Central memory CD8-positive, alpha-beta T cell (primary cell): ENCODE data around the gene GXYLT2.

Experiments
- ATAC-seq: fragments of 150-1000 bp; cut with Tn5 transposase; replicated peaks from 2 replicates; pipeline ENCODE4 v1.10.0; 2022; ENCODE audit warnings: mild to moderate bottlenecking, moderate FRiP score, moderate number of reproducible peaks; ENCODE audit not compliant: poor library complexity, severe bottlenecking; ENCODE audit errors: extremely low read depth
- DNase-seq, 2 donors: peaks; one replicate each; pipeline ENCODE4 v3.0.0; 2021; ENCODE audit warnings: low spot score in 2 of 2
- H3K27ac Mint-ChIP-seq: one replicate; pipeline ENCODE4 v1.8.0; 2022; ENCODE audit warnings: low read depth, mild to moderate bottlenecking, moderate library complexity, mixed read lengths
- H3K27me3 Mint-ChIP-seq: one replicate; pipeline ENCODE4 v1.8.0; 2022; ENCODE audit warnings: mixed read lengths
- H3K36me3 Mint-ChIP-seq: one replicate; pipeline ENCODE4 v1.8.0; 2022; ENCODE audit warnings: mild to moderate bottlenecking, moderate library complexity, mixed read lengths; ENCODE audit not compliant: insufficient read depth
- H3K4me1 Mint-ChIP-seq: one replicate; pipeline ENCODE4 v1.8.0; 2022; ENCODE audit warnings: mixed read lengths
- H3K4me3 Mint-ChIP-seq: one replicate; pipeline ENCODE4 v1.8.0; 2022; ENCODE audit warnings: mild to moderate bottlenecking, moderate library complexity, mixed read lengths
- H3K9me3 Mint-ChIP-seq: one replicate; pipeline ENCODE4 v1.8.0; 2022; ENCODE audit warnings: mixed read lengths

Gene GXYLT2

GRCh38 chr3:72953325-72953956 is 65.6 kb downstream of the GXYLT2 start:
- ATAC-seq (no peak), DNase-seq (no peak)
- Mint-ChIP-seq H3K9me3 (no peaks in the 10 kb centered on the region), H3K27ac (no peak overlapping the region), H3K27me3 (no peaks in the 10 kb centered on the region), H3K4me3 (no peak overlapping the region), H3K36me3 (no peaks in the 10 kb centered on the region), H3K4me1 (peaks cover 10% of the 10 kb centered on the region)

DNA sequence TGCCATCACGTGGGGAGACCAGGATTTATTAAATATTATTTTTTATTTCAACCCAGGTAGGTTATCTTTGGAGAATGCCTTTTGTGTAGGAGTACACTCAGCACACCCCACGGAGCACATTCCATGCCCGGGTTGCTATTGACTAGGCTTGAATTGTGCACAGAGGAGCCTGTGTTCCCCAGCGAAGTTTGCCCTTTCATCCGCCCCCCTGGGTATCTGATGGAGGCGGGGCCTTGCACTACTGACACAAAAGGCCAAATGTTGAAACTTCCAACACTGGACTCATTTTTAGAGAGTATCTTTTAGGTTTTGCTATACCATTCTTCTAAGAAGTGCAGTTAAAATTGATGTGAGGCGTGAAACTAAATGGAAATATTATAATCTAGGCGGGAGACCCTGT is 69.5 kb downstream of the GXYLT2 start:
- Mint-ChIP-seq H3K4me3 (no peak overlapping the region), H3K4me1 (no peaks in the 10 kb centered on the region), H3K27me3 (no peaks in the 10 kb centered on the region), H3K36me3 (no peaks in the 10 kb centered on the region), H3K9me3 (no peaks in the 10 kb centered on the region), H3K27ac (no peak overlapping the region)
- DNase-seq, result no peak
- ATAC-seq, result no peak

GRCh38 chr3:72959336-72959735 is 71.5 kb downstream of the GXYLT2 start:
- Mint-ChIP-seq H3K4me1 (no peaks in the 10 kb centered on the region), H3K9me3 (no peaks in the 10 kb centered on the region), H3K36me3 (no peaks in the 10 kb centered on the region), H3K27me3 (no peaks in the 10 kb centered on the region), H3K4me3 (no peak overlapping the region), H3K27ac (no peak overlapping the region)
- DNase-seq (no peak), ATAC-seq (no peak)

- Mint-ChIP-seq H3K36me3 (peaks cover 3% of the 10 kb centered on the region), H3K9me3 (no peaks in the 10 kb centered on the region), H3K27ac (no peak overlapping the region), H3K4me1 (peaks cover 13% of the 10 kb centered on the region), H3K4me3 (no peak overlapping the region), H3K27me3 (no peaks in the 10 kb centered on the region)
- no peak for DNase-seq
- no peak for ATAC-seq
These were observed 73.1 kb downstream of the GXYLT2 start for GRCh38 chr3:72960812-72961518.

GRCh38 chr3:72961752-72962151 is 73.9 kb downstream of the GXYLT2 start:
- ATAC-seq (no peak), DNase-seq (no peak)
- no peaks in the 10 kb centered on the region for H3K27me3 Mint-ChIP-seq
- peaks cover 15% of the 10 kb centered on the region for H3K4me1 Mint-ChIP-seq
- no peak overlapping the region for H3K27ac Mint-ChIP-seq
- no peak overlapping the region for H3K4me3 Mint-ChIP-seq
- H3K36me3 Mint-ChIP-seq, result peaks cover 5% of the 10 kb centered on the region
- H3K9me3 Mint-ChIP-seq, result no peaks in the 10 kb centered on the region

GRCh38 chr3:72962317-72962716 is 74.5 kb downstream of the GXYLT2 start:
- DNase-seq, result no peak
- no peak overlapping the region for H3K27ac Mint-ChIP-seq
- no peaks in the 10 kb centered on the region for H3K27me3 Mint-ChIP-seq
- no peak for ATAC-seq
- no peaks in the 10 kb centered on the region for H3K9me3 Mint-ChIP-seq
- no peak overlapping the region for H3K4me3 Mint-ChIP-seq
- H3K4me1 Mint-ChIP-seq, result peaks cover 15% of the 10 kb centered on the region
- peaks cover 5% of the 10 kb centered on the region for H3K36me3 Mint-ChIP-seq

DNA sequence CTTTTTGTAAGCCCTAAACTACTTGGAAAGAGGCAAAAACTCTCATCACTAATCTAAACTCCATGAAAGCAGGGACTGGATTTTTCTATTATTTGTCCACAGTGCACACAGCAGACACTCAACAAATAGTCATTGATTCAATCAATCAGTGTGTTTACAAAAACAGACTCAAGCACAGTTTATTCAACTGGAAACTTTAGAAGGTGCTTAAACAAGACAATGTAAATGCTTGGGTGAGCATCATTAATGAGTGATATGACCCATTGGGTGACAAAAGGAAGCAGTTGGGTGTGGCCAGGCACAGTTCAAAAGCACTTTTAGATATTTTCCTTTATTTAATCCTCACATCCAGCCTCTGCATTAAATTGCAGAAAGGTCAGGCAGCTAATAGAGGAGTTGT is 76.8 kb downstream of the GXYLT2 start:
- no peaks in the 10 kb centered on the region for H3K27me3 Mint-ChIP-seq
- H3K4me1 Mint-ChIP-seq, result peaks cover 15% of the 10 kb centered on the region
- H3K4me3 Mint-ChIP-seq, result no peak overlapping the region

DNA sequence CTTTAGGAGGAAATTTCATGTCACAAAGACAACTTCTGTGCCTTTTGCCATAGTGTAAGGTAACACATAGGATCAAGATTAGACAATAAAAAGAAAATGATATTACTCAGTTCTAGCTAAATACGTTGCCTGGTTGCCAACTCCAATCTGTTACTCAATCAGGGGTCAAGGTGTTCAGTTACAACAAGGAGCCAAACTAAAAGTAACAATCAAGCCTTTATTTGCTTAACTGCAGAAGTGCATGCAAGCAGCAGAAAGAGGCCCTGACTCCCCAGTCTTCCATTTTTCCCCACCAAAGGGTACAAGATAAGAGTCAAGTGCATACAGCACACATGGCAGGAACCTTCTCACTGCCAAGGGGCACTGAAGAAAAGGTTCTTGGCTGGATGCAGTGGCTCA is 80.4 kb downstream of the GXYLT2 start:
- H3K36me3 Mint-ChIP-seq, result peaks cover 5% of the 10 kb centered on the region
- DNase-seq, result no peak
- ATAC-seq, result no peak
- no peaks in the 10 kb centered on the region for H3K9me3 Mint-ChIP-seq
- H3K4me3 Mint-ChIP-seq, result no peak overlapping the region
- no peak overlapping the region for H3K27ac Mint-ChIP-seq
- H3K4me1 Mint-ChIP-seq, result peaks cover 15% of the 10 kb centered on the region
- no peaks in the 10 kb centered on the region for H3K27me3 Mint-ChIP-seq

More for the DNA sequence above, 76.8 kb downstream of the GXYLT2 start:
- Mint-ChIP-seq H3K36me3 (peaks cover 5% of the 10 kb centered on the region), H3K27ac (no peak overlapping the region), H3K9me3 (no peaks in the 10 kb centered on the region)
- no peak for DNase-seq
- ATAC-seq, result no peak

- H3K27me3 Mint-ChIP-seq, result no peaks in the 10 kb centered on the region
- H3K27ac Mint-ChIP-seq, result no peak overlapping the region
- no peaks in the 10 kb centered on the region for H3K9me3 Mint-ChIP-seq
- peaks cover 13% of the 10 kb centered on the region for H3K4me1 Mint-ChIP-seq
- H3K36me3 Mint-ChIP-seq, result peaks cover 5% of the 10 kb centered on the region
- no peak for ATAC-seq
- DNase-seq, result no peak
- H3K4me3 Mint-ChIP-seq, result no peak overlapping the region
These were observed 81.9 kb downstream of the GXYLT2 start for GRCh38 chr3:72969766-72970165.

- no peaks in the 10 kb centered on the region for H3K9me3 Mint-ChIP-seq
- DNase-seq, result no peak
- H3K27ac Mint-ChIP-seq, result no peak overlapping the region
- H3K36me3 Mint-ChIP-seq, result peaks cover 3% of the 10 kb centered on the region
- no peak overlapping the region for H3K4me3 Mint-ChIP-seq
- no peak for ATAC-seq
- H3K4me1 Mint-ChIP-seq, result peaks cover 1% of the 10 kb centered on the region
- H3K27me3 Mint-ChIP-seq, result no peaks in the 10 kb centered on the region
These were observed 83.1 kb downstream of the GXYLT2 start for GRCh38 chr3:72970942-72971341.

DNA sequence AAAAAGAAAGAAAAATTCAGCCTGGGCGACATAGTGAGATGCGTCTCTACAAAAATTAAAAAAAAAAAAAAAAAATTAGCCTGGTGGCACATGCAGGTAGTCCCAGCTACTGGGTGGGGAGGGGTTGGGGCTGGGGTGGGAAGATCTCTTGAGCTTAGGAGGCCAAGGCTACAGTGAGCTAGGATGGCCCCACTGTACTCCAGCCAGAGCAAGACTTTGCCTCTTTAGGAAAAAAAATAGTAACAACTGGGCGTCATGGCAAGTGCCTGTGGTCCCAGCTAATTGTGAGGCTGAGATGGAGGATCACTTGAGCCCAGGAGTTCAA is 84.8 kb downstream of the GXYLT2 start:
- ATAC-seq, result no peak
- no peaks in the 10 kb centered on the region for H3K9me3 Mint-ChIP-seq
- DNase-seq, result no peak
- no peak overlapping the region for H3K4me3 Mint-ChIP-seq
- H3K27me3 Mint-ChIP-seq, result no peaks in the 10 kb centered on the region
- H3K27ac Mint-ChIP-seq, result no peak overlapping the region
- H3K4me1 Mint-ChIP-seq, result peaks cover 4% of the 10 kb centered on the region
- no peaks in the 10 kb centered on the region for H3K36me3 Mint-ChIP-seq

DNA sequence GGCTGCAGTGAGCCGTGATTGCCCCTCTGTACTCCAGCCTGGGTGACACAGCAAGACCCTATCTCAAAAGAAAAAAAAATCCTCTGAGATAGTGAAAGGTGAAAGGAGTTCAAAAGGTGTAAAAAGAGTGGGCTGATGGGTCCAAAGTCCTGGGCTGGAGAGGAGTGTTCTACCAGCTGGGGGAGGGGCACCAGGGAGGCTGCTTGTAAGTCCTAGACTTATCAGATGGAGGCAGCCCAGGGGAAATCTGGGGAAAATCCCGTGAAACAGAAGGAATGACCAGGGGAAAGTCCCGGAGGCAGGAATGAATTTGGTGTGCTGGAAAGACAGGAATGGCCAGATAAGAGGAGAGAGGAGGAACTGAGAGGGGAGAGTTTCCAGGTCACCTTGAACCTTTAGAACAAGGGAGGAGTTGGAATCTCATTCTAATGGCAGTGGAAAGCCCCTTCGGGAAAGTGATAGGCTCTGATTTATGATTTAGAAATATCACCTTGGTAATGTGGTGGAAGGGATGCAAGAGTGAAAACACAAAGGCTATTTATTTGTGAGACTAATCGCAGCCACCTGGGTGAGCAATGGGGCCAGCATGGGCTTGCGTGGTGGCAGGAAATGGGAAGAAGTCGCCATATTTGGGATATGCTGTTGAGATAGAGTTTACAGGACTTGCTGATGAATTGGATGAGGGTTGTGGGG is 85.3 kb downstream of the GXYLT2 start:
- Mint-ChIP-seq H3K4me3 (no peak overlapping the region), H3K36me3 (no peaks in the 10 kb centered on the region), H3K9me3 (no peaks in the 10 kb centered on the region), H3K27ac (no peak overlapping the region), H3K27me3 (no peaks in the 10 kb centered on the region), H3K4me1 (peaks cover 4% of the 10 kb centered on the region)
- DNase-seq (no peak), ATAC-seq (no peak)

DNA sequence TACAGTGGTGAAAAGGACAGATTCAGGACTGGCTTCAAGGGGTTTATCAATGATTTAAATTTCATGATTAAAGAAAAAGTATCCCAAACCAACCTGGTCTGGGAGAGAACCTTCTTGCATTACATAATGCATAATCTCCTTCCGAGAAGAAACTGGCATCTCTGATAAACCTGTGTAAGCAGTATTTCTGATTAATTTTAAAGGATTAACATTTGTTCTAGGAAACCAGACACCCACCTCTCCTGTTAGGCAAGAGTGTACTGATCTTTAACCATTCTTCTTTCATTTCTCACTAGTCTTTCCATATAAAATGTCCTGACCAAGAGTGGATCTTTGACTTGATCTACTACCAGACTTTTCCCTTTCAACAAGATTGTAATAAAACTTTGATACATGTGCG is 85.9 kb downstream of the GXYLT2 start:
- no peaks in the 10 kb centered on the region for H3K27me3 Mint-ChIP-seq
- no peak overlapping the region for H3K27ac Mint-ChIP-seq
- no peak for DNase-seq
- no peaks in the 10 kb centered on the region for H3K36me3 Mint-ChIP-seq
- H3K4me1 Mint-ChIP-seq, result peaks cover 4% of the 10 kb centered on the region
- no peaks in the 10 kb centered on the region for H3K9me3 Mint-ChIP-seq
- H3K4me3 Mint-ChIP-seq, result no peak overlapping the region
- ATAC-seq, result no peak
